Loucy (cell line): Measurements from ENCODE around the gene FUOM.

Experiments used
- CTCF ChIP-seq: fragments of 200-600 bp; sonication (generic); conservative IDR thresholded peaks from 2 replicates; pipeline ENCODE4 v1.5.1; 2014; ENCODE audit warnings: mild to moderate bottlenecking, antibody characterized with exemption, low read length
- EZH2phosphoT487 ChIP-seq: fragments of 200-600 bp; IDR thresholded peaks from 2 replicates; pipeline ENCODE4 v1.6.1; 2018; ENCODE audit warnings: antibody characterized with exemption, mild to moderate bottlenecking, moderate library complexity, borderline replicate concordance

- TF ChIP-seq EZH2phosphoT487 (no peak), CTCF (no peak)
Measured at GRCh38 chr10:133377025-133377817, 19.4 kb upstream of the FUOM start.
